ENCODE data around the gene ELMO1.

Gene ELMO1

GRCh38 chr7:37277513-37277912 lies 171.2 kb downstream of the ELMO1 start:
- no peak for TF ChIP-seq CTCF (conservative IDR thresholded peaks at IDR 0.05; ENCODE audit: low read depth)
- CTCF ChIA-PET, result interaction anchor here (0.8 kb wide), 1 partner anchor 417 kb away, joined by 4 read pairs; no protein-coding TSS in a partner anchor
- no peak overlapping the region for H3K27ac ChIP-seq
- no peak for DNase-seq (ENCODE audit: low spot score)
- POLR2A ChIA-PET (ENCODE audit: low non-redundant PET), result no interaction called here

GRCh38 chr7:37275078-37275710 lies 173.5 kb downstream of the ELMO1 start:
- ChIA-PET CTCF (interaction anchor here (0.6 kb wide), 2 partner anchors 10 to 760 kb away, joined by 3 read pairs; no protein-coding TSS in a partner anchor), POLR2A (ENCODE audit: low non-redundant PET) (no interaction called here)
- TF ChIP-seq CTCF (conservative IDR thresholded peaks at IDR 0.05; ENCODE audit: low read depth), result no peak
- H3K27ac ChIP-seq, result no peak overlapping the region
- no peak for DNase-seq (ENCODE audit: low spot score)

DNA sequence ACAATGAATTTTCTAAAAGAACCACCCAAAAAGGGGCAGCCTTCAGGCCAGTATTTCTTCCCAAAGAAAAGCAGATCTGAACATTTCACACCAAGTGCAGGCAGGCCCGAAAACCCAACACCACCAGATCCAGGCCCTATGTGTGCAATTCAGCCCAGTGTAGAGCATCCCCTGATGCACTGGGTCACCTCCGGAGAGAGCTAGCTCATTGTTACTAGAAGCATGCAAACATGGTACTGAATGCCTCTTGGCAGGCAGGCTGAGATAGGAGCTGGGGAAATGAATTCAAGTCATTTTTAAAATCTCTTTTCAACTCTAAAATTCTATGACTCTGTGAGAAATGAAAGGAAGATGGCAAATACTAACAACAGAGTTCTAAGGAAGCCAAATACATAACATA lies 174.8 kb downstream of the ELMO1 start:
- POLR2A ChIA-PET (ENCODE audit: low non-redundant PET), result no interaction called here
- no peak for TF ChIP-seq CTCF (conservative IDR thresholded peaks at IDR 0.05; ENCODE audit: low read depth)
- H3K27ac ChIP-seq, result no peak overlapping the region
- DNase-seq (ENCODE audit: low spot score), result no peak
- CTCF ChIA-PET, result no interaction called here

DNA sequence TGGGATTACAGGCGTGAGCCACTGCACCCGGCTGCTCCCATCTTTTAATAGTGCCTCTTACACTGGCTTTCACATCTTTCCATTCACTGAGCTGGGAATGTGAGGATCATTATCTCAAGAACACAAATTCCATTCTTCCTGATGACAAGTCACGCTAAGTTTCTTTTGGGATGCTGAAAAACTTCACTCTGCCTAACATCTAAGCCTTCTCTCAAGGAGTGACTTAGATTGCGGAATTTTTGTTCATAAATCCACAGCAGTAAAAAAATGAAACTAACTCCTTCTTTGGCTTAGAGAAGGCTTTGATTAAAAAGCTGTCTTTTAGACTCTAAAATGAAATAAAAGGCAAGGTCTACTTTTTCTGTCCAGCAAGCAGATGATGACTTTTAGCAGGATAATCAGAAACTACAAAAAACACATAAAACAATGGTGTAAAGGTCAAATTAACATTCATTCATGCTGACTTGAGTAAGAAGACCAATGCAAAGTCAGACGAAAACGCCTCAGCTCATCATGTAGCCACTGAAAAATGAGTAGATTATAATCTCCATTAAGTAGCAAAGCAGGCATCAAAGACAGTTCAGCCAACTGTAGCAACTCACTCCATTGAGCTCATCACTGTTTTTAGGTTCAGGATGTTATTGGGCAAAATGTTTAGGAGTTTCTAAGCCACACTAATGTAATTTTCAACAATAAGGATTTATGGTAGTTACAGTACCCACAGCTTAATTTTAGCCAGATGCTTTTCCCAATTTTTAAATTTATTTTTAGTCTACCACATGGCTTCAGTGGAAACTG lies 178.8 kb downstream of the ELMO1 start:
- ChIA-PET POLR2A (ENCODE audit: low non-redundant PET) (no interaction called here), CTCF (interaction anchor here (0.6 kb wide), 1 partner anchor 15 kb away, joined by 4 read pairs; no protein-coding TSS in a partner anchor)
- no peak for DNase-seq (ENCODE audit: low spot score)
- no peak for TF ChIP-seq CTCF (conservative IDR thresholded peaks at IDR 0.05; ENCODE audit: low read depth)
- no peak overlapping the region for H3K27ac ChIP-seq

DNA sequence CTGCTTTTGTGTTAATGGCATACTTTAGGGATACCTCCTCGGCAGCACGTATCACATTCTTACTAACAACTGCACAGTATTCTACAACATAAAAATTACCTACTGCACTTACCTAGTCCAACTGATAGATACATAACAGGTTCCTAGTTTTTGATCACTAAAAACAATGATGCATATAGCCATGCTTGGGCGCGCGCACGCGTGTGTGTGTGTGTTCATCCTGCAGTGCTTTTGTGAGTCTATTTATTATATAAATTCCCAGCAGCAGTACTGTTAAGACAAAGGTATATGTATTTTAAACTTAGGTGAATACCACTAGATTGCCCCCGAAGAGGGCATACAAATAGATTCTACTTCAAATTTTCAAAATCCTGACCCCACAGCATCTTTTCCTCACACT lies 181.4 kb downstream of the ELMO1 start:
- ChIA-PET POLR2A (ENCODE audit: low non-redundant PET) (no interaction called here), CTCF (no interaction called here)

GRCh38 chr7:37265876-37266275 lies 182.8 kb downstream of the ELMO1 start:
- POLR2A ChIA-PET (ENCODE audit: low non-redundant PET), result no interaction called here

More for the DNA sequence above, 181.4 kb downstream of the ELMO1 start:
- no peak for TF ChIP-seq CTCF (conservative IDR thresholded peaks at IDR 0.05; ENCODE audit: low read depth)
- no peak overlapping the region for H3K27ac ChIP-seq
- no peak for DNase-seq (ENCODE audit: low spot score)

More at GRCh38 chr7:37265876-37266275, 182.8 kb downstream of the ELMO1 start:
- DNase-seq (ENCODE audit: low spot score), result no peak
- CTCF ChIA-PET, result no interaction called here
- H3K27ac ChIP-seq, result no peak overlapping the region
- TF ChIP-seq CTCF (conservative IDR thresholded peaks at IDR 0.05; ENCODE audit: low read depth), result no peak
